GM12892 (cell line): Measurements from ENCODE around the gene MPRIP.

Source experiments
- POLR2A ChIP-seq: IDR thresholded peaks from 2 replicates; pipeline ENCODE4 v1.6.1; 2011; ENCODE audit warnings: low read depth, low read length, control low read depth
- POLR2AphosphoS5 ChIP-seq: IDR thresholded peaks from 2 replicates; pipeline ENCODE4 v1.6.1; 2011; ENCODE audit warnings: low read depth, low read length, control low read depth
- TAF1 ChIP-seq: IDR thresholded peaks from 2 replicates; pipeline ENCODE4 v1.6.1; 2011; ENCODE audit warnings: low read depth, mild to moderate bottlenecking, control low read depth, low read length, borderline replicate concordance

DNA sequence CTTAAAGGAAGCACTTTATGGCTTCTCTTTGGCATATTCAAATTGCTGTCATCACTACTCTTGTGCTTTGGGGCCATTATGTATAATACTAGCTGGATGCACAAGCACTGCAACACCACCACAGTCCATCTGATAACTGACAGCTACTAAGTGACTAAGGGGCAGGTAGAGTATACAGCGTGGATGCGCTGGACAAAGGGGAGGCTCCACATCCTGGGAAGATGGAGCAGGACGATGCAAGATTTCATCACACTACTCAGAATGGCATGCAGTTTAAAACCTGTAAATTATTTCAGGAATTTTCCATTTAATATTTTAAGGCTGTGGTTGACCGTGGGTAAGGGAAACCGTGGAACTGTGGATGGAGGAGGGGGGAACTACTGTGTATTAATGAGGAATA is 25.0 kb downstream of the MPRIP start:
- TF ChIP-seq POLR2AphosphoS5 = no peak
- TF ChIP-seq POLR2A = no peak
- no peak for TF ChIP-seq TAF1
